H1 (cell line): ENCODE data around the gene GNB1.

Source experiments
- ATF2 ChIP-seq: IDR thresholded peaks from 2 replicates; pipeline ENCODE4 v1.6.1; 2012; ENCODE audit warnings: low read length, inconsistent platforms
- CHD2 ChIP-seq: IDR thresholded peaks from 2 replicates; pipeline ENCODE4 v1.6.1; 2012; ENCODE audit warnings: low read length, improper control_type of control experiment
- EGR1 ChIP-seq: IDR thresholded peaks from 2 replicates; pipeline ENCODE4 v1.6.1; 2011; ENCODE audit warnings: low read depth, low read length, borderline replicate concordance
- EP300 ChIP-seq, 2 experiments: IDR thresholded peaks; 1 replicate in 1 of 2; 2 replicates in 1 of 2; pipeline ENCODE4 v1.6.1; 2011 to 2012; ENCODE audit warnings: low read depth in 2 of 2, low read length in 2 of 2, mild to moderate bottlenecking in 2 of 2, borderline replicate concordance in 1 of 2, inconsistent platforms in 1 of 2, moderate library complexity in 1 of 2
- JUND ChIP-seq: IDR thresholded peaks from 2 replicates; pipeline ENCODE4 v1.6.1; 2011; ENCODE audit warnings: mild to moderate bottlenecking, improper control_type of control experiment, low read length
- POLR2A ChIP-seq, 2 experiments: IDR thresholded peaks; 1 replicate in 1 of 2; 2 replicates in 1 of 2; pipeline ENCODE4 v1.6.1; 2011; ENCODE audit warnings: low read depth in 2 of 2, low read length in 2 of 2, mild to moderate bottlenecking in 2 of 2; ENCODE audit errors: control extremely low read depth in 1 of 2
- POLR2AphosphoS5 ChIP-seq: IDR thresholded peaks from 2 replicates; pipeline ENCODE4 v1.6.1; 2011; ENCODE audit warnings: low read depth, low read length
- POU5F1 ChIP-seq: IDR thresholded peaks from 2 replicates; pipeline ENCODE4 v1.6.1; 2011; ENCODE audit warnings: low read depth, mild to moderate bottlenecking, low read length, moderate library complexity
- RAD21 ChIP-seq, 2 experiments: IDR thresholded peaks in 1 of 2; conservative IDR thresholded peaks in 1 of 2; 2 replicates each; pipeline ENCODE4 v1.6.1; 2011; ENCODE audit warnings: low read depth in 2 of 2, low read length in 2 of 2, improper control_type of control experiment in 1 of 2, inconsistent platforms in 1 of 2, mild to moderate bottlenecking in 1 of 2, moderate library complexity in 1 of 2
- SRF ChIP-seq: IDR thresholded peaks from 2 replicates; pipeline ENCODE4 v1.6.1; 2011; ENCODE audit warnings: mild to moderate bottlenecking, low read depth, low read length, moderate library complexity
- TAF1 ChIP-seq: IDR thresholded peaks from 2 replicates; pipeline ENCODE4 v1.6.1; 2011; ENCODE audit warnings: mild to moderate bottlenecking, low read depth, low read length
- ZNF274 ChIP-seq: IDR thresholded peaks from 2 replicates; pipeline ENCODE4 v1.7.0; 2012; ENCODE audit warnings: low read length, borderline replicate concordance; ENCODE audit errors: extremely low read depth
- TF ChIP-seq, protein P1 (sequence below), 3 experiments: IDR thresholded peaks; 1 replicate in 2 of 3; 2 replicates in 1 of 3; pipeline versions ENCODE4 v1.5.1 to v1.6.1; 2011; ENCODE audit warnings: low read length in 3 of 3, mild to moderate bottlenecking in 3 of 3, inconsistent platforms in 2 of 3, low read depth in 1 of 3, moderate library complexity in 1 of 3; ENCODE audit not compliant: insufficient read depth in 1 of 3; ENCODE audit errors: control extremely low read depth in 1 of 3
- TF ChIP-seq, protein P2 (sequence below): IDR thresholded peaks from 2 replicates; pipeline ENCODE4 v1.6.1; 2011; ENCODE audit warnings: low read depth, mild to moderate bottlenecking, low read length; ENCODE audit not compliant: insufficient read depth

- TF ChIP-seq POU5F1 (no peak), ZNF274 (no peak), EP300 (IDR thresholded peaks at IDR 0.05; ENCODE audit: borderline replicate concordance in 1 of 2, low read depth in 2 of 2, low read length in 2 of 2) (no peak), POLR2AphosphoS5 (no peak), CHD2 (no peak), SRF (no peak), POLR2A (IDR thresholded peaks at IDR 0.05; ENCODE audit: control extremely low read depth in 1 of 2, low read depth in 2 of 2, low read length in 2 of 2) (no peak), RAD21 (IDR thresholded peaks at IDR 0.05 in 1 of 2, conservative IDR thresholded peaks at IDR 0.05 in 1 of 2; ENCODE audit: low read depth in 2 of 2, low read length in 2 of 2) (no peak), ATF2 (no peak), JUND (no peak), EGR1 (no peak), TAF1 (no peak)
- TF ChIP-seq, protein P1, sequence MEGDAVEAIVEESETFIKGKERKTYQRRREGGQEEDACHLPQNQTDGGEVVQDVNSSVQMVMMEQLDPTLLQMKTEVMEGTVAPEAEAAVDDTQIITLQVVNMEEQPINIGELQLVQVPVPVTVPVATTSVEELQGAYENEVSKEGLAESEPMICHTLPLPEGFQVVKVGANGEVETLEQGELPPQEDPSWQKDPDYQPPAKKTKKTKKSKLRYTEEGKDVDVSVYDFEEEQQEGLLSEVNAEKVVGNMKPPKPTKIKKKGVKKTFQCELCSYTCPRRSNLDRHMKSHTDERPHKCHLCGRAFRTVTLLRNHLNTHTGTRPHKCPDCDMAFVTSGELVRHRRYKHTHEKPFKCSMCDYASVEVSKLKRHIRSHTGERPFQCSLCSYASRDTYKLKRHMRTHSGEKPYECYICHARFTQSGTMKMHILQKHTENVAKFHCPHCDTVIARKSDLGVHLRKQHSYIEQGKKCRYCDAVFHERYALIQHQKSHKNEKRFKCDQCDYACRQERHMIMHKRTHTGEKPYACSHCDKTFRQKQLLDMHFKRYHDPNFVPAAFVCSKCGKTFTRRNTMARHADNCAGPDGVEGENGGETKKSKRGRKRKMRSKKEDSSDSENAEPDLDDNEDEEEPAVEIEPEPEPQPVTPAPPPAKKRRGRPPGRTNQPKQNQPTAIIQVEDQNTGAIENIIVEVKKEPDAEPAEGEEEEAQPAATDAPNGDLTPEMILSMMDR (IDR thresholded peaks at IDR 0.05; ENCODE audit: control extremely low read depth in 1 of 3, insufficient read depth in 1 of 3, low read depth in 1 of 3, low read length in 3 of 3), result no peak
- TF ChIP-seq, protein P2, sequence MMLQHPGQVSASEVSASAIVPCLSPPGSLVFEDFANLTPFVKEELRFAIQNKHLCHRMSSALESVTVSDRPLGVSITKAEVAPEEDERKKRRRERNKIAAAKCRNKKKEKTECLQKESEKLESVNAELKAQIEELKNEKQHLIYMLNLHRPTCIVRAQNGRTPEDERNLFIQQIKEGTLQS, result no peak
These were observed 88.0 kb downstream of the GNB1 start for GRCh38 chr1:1802871-1803270.
